ENCODE data around the gene PDE6B. TPM values are rescaled to one million over a fixed set of nuclear protein-coding genes. Genes with fewer than 3 reads are reported as not detected.

Gene PDE6B
- total RNA-seq, 1 experiment from 2014 or later: 10.8 TPM

DNA sequence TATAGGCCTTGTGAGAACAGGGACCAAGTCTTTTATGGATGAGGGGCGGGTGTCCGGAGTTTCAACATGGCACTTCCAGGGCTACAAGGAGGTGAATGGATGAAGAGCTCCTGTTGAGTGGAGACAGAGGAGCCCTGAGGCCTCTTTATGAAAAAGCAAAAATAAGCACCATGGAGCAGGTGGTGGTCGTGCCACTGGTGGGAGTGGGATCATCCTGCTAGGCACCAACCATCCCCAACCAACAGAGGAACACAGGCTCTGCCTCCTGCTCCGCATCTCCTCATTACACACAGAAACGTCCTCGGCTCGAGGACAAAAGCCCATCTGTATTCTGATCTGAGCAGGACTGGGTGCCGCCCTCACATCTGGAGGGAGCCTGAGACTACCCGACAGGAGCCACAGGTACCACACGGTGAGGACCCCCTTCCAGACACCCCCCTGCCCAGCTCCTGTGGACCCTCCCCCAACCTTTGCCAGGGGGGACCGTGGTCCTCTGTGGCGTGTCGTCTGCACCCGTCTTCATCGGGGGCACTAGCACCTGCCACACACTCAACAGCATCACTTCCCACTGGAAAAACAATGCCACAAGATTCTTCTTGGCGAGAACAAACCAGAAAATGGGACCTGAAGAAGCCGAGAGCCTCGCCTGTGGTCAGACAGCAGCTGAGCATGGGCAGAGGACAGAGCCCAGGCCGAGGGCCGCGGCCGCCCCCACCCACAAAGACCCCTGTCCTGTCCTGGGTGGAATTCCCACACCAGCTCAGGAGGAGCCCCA is 3.9 kb upstream of the PDE6B start:
- H3K9ac ChIP-seq (ENCODE audit: extremely low read depth, insufficient read length, low read length): no peak overlapping the region
- H3K79me2 ChIP-seq (ENCODE audit: insufficient read depth, low read length): no peaks in the 10 kb centered on the region
- no peak overlapping the region for H4K91ac ChIP-seq (ENCODE audit: insufficient read length, low read depth, low read length)
- no peak overlapping the region for H2AK5ac ChIP-seq (ENCODE audit: insufficient read length, low read length)
- no peak overlapping the region for H4K5ac ChIP-seq (ENCODE audit: insufficient read length, low read depth, low read length)
- no peak overlapping the region for H3K4me2 ChIP-seq (ENCODE audit: insufficient read depth, insufficient read length, low read length)
- no peak overlapping the region for H3K27ac ChIP-seq (ENCODE audit: insufficient read length, low read depth, low read length)
- no peak overlapping the region for H2BK12ac ChIP-seq (ENCODE audit: insufficient read length, low read depth, low read length)
- WGBS (ENCODE audit: extremely low coverage, insufficient read length, low lambda C conversion rate): no CpG with 5 or more reads among the region's 22 CpGs
- H3K9me3 ChIP-seq (ENCODE audit: control insufficient read depth, low read depth, low read length): no peaks in the 10 kb centered on the region
- H4K8ac ChIP-seq (replicated peaks; ENCODE audit: insufficient read length, low read depth, low read length): no peak overlapping the region
- no peak overlapping the region for H3K4ac ChIP-seq (ENCODE audit: low read depth, low read length)
- no peak overlapping the region for H3T11ph ChIP-seq (ENCODE audit: low read length)
- no peak overlapping the region for H3K14ac ChIP-seq (ENCODE audit: insufficient read depth, low read length)
- no peak overlapping the region for H3K56ac ChIP-seq (ENCODE audit: insufficient read length, low read depth, low read length)
- H2BK5ac ChIP-seq (ENCODE audit: insufficient read length, low read length): no peak overlapping the region
- H3K27ac Mint-ChIP-seq: peak overlapping the region in 1 of 3 experiments; percentile 44; a peak in 1 of 7 replicates
- DNase-seq: no peak
- no peak overlapping the region for H2BK120ac ChIP-seq (ENCODE audit: low read depth, low read length, poor library complexity, severe bottlenecking)
- no peak overlapping the region for H2AFZ ChIP-seq (ENCODE audit: low read length)
- H3K9me3 Mint-ChIP-seq: peaks cover 0 to 2% of the 10 kb centered on the region in 2 experiments; a peak in 1 of 5 replicates
- no peak overlapping the region for H3K4me3 Mint-ChIP-seq
- TF ChIP-seq, protein P1, sequence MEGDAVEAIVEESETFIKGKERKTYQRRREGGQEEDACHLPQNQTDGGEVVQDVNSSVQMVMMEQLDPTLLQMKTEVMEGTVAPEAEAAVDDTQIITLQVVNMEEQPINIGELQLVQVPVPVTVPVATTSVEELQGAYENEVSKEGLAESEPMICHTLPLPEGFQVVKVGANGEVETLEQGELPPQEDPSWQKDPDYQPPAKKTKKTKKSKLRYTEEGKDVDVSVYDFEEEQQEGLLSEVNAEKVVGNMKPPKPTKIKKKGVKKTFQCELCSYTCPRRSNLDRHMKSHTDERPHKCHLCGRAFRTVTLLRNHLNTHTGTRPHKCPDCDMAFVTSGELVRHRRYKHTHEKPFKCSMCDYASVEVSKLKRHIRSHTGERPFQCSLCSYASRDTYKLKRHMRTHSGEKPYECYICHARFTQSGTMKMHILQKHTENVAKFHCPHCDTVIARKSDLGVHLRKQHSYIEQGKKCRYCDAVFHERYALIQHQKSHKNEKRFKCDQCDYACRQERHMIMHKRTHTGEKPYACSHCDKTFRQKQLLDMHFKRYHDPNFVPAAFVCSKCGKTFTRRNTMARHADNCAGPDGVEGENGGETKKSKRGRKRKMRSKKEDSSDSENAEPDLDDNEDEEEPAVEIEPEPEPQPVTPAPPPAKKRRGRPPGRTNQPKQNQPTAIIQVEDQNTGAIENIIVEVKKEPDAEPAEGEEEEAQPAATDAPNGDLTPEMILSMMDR (conservative IDR thresholded peaks at IDR 0.05): no peak
- no peaks in the 10 kb centered on the region; the same call in 1 of the 2 replicates for H3K27me3 ChIP-seq (ENCODE audit: insufficient read depth, low read length)
- no peak overlapping the region for H3K23ac ChIP-seq (ENCODE audit: insufficient read length, low read depth, low read length)
- no peaks in the 10 kb centered on the region for H4K20me1 ChIP-seq (ENCODE audit: control insufficient read depth, insufficient read depth, insufficient read length)
- peaks cover 41% of the 10 kb centered on the region for H3K27me3 Mint-ChIP-seq (ENCODE audit: low read depth)
- peaks cover 13 to 19% of the 10 kb centered on the region in 2 experiments for H3K4me1 Mint-ChIP-seq
- H3K23me2 ChIP-seq (ENCODE audit: insufficient read length, low read depth, low read length, poor library complexity, severe bottlenecking): no peaks in the 10 kb centered on the region
- no peaks in the 10 kb centered on the region for H3K79me1 ChIP-seq (ENCODE audit: insufficient read depth, low read depth, low read length, poor library complexity, severe bottlenecking)
- no peak overlapping the region for H2BK15ac ChIP-seq (ENCODE audit: low read depth, low read length)
- H3K36me3 Mint-ChIP-seq (ENCODE audit: insufficient read depth in 1 of 3, low read depth in 3 of 3): no peaks in the 10 kb centered on the region; a peak in 1 of 7 replicates
- no peaks in the 10 kb centered on the region; the same call in 1 of the 2 replicates for H3K4me1 ChIP-seq (ENCODE audit: insufficient read depth, low read length)
- H3K18ac ChIP-seq (ENCODE audit: insufficient read length, low read depth, low read length): no peak overlapping the region
- H2BK20ac ChIP-seq (ENCODE audit: low read depth, low read length, poor library complexity, severe bottlenecking): no peak overlapping the region

Measured in H9 (cell line).